ENCODE measurements around the gene FSCN2.

FSCN2 gene

DNA sequence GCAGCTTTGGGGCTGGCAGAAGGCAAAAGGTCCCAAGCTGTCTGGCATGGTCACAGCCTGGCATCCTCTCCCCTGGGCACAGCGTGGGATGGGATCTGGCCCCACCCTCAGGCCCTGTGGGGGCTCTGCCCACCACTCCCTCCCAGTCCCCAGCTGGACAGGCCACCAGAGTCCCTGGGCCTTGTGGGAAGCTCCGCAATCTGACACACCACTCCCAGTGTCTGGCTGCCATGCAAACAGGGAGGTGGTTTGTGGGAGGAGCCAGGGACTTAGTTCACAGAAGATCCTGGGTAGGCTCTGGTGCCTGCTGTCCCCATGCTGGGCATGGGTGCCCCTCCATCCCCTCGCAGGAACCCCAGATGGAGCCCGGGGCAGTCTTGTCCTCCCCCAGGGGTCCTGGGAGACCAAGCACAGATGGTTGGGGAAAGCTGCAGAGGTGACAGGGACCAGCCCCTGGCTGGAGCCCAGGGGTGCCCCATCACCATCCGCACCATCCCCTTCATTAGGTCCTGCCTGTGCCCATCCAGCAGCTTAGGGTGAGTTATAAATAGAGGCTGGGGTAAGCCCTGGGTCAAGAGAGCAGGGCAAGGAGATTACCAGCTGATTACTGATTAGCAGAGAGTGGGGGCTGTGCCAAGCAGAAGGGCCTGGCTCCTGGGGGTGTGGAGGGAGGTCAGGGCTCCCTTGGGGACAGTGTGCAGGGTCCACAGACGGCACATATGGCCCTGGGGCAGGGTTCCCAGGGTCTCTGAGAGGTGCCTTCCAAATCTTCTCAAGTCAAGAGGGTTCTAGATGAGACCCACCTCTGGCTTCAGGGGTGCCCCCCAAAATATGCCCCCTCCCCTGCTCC lies 6.2 kb downstream of the FSCN2 start:
- H3K4me1 ChIP-seq, result no peaks in the 10 kb centered on the region
- H3K9me3 ChIP-seq (ENCODE audit: control insufficient read depth, low read length), result no peaks in the 10 kb centered on the region
- H3K9ac ChIP-seq, result no peak overlapping the region
- no peaks in the 10 kb centered on the region for H3K36me3 ChIP-seq (ENCODE audit: control insufficient read depth, insufficient read depth, low read length)
- TF ChIP-seq, protein P1, sequence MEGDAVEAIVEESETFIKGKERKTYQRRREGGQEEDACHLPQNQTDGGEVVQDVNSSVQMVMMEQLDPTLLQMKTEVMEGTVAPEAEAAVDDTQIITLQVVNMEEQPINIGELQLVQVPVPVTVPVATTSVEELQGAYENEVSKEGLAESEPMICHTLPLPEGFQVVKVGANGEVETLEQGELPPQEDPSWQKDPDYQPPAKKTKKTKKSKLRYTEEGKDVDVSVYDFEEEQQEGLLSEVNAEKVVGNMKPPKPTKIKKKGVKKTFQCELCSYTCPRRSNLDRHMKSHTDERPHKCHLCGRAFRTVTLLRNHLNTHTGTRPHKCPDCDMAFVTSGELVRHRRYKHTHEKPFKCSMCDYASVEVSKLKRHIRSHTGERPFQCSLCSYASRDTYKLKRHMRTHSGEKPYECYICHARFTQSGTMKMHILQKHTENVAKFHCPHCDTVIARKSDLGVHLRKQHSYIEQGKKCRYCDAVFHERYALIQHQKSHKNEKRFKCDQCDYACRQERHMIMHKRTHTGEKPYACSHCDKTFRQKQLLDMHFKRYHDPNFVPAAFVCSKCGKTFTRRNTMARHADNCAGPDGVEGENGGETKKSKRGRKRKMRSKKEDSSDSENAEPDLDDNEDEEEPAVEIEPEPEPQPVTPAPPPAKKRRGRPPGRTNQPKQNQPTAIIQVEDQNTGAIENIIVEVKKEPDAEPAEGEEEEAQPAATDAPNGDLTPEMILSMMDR (IDR thresholded peaks at IDR 0.05), result no peak
- H3K79me2 ChIP-seq, result no peaks in the 10 kb centered on the region
- H3K4me3 ChIP-seq (ENCODE audit: low read depth, low read length), result no peak overlapping the region
- H3K4me2 ChIP-seq (ENCODE audit: low read length), result no peak overlapping the region
- no peak overlapping the region for H2AFZ ChIP-seq
- H3K27me3 ChIP-seq (ENCODE audit: control insufficient read depth, insufficient read depth, low read length), result no peaks in the 10 kb centered on the region
- no peak overlapping the region for H3K27ac ChIP-seq

DNA sequence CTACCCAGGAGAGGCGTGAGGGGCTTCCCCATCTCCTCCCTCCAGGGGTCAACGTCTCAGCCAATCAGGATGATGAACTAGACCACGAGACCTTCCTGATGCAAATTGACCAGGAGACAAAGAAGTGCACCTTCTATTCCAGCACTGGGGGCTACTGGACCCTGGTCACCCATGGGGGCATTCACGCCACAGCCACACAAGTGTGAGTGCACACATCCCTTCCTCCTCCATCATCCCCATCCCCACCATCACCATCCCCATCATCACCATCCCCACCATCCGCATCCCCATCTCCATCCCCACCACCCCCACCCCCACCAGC lies 6.8 kb downstream of the FSCN2 start:
- no peak overlapping the region for H3K9ac ChIP-seq
- H2AFZ ChIP-seq, result no peak overlapping the region
- H3K4me1 ChIP-seq, result no peaks in the 10 kb centered on the region
- H3K4me2 ChIP-seq (ENCODE audit: low read length), result no peak overlapping the region
- TF ChIP-seq, protein P1 (IDR thresholded peaks at IDR 0.05), result no peak
- no peaks in the 10 kb centered on the region for H3K27me3 ChIP-seq (ENCODE audit: control insufficient read depth, insufficient read depth, low read length)
- H3K79me2 ChIP-seq, result no peaks in the 10 kb centered on the region
- H3K27ac ChIP-seq, result no peak overlapping the region
- no peaks in the 10 kb centered on the region for H3K9me3 ChIP-seq (ENCODE audit: control insufficient read depth, low read length)
- H3K36me3 ChIP-seq (ENCODE audit: control insufficient read depth, insufficient read depth, low read length), result no peaks in the 10 kb centered on the region
- no peak overlapping the region for H3K4me3 ChIP-seq (ENCODE audit: low read depth, low read length)

DNA sequence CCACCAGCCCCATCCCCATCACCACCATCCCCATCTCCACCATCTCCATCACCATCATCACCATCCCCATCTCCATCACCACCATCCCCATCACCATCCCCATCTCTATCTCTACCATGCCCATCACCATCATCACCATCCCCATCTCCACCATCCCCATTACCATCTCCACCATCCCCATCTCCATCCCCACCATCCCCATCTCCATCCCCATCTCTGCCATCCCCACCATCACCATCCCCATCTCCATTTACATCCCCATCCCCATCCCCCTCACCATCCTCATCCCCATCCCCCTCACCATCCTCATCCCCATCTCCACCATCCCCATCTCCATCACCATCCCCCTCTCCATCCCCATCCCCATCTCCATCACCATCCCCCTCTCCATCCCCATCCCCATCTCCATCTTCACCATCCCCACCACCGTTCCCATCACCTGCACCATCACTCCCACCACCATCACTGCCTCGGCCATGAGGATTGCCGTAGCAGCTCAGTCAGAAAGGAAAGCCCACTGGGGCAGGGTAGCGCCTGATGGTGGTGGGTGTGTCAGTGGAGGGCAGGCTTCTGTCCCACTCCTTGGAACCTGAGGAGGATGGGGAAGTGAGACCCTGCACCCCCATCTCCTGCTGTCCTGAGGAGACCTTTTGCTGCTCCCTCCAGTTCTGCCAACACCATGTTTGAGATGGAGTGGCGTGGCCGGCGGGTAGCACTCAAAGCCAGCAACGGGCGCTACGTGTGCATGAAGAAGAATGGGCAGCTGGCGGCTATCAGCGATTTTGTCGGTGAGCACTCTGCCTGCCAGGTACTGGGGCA lies 7.5 kb downstream of the FSCN2 start:
- H3K9me3 ChIP-seq (ENCODE audit: control insufficient read depth, low read length), result no peaks in the 10 kb centered on the region
- H3K27me3 ChIP-seq (ENCODE audit: control insufficient read depth, insufficient read depth, low read length), result no peaks in the 10 kb centered on the region
- TF ChIP-seq, protein P1 (IDR thresholded peaks at IDR 0.05), result no peak
- H3K4me2 ChIP-seq (ENCODE audit: low read length), result no peak overlapping the region
- no peak overlapping the region for H2AFZ ChIP-seq
- H3K27ac ChIP-seq, result no peak overlapping the region
- H3K4me3 ChIP-seq (ENCODE audit: low read depth, low read length), result no peak overlapping the region
- H3K36me3 ChIP-seq (ENCODE audit: control insufficient read depth, insufficient read depth, low read length), result no peaks in the 10 kb centered on the region
- no peaks in the 10 kb centered on the region for H3K4me1 ChIP-seq
- no peak overlapping the region for H3K9ac ChIP-seq
- H3K79me2 ChIP-seq, result no peaks in the 10 kb centered on the region

DNA sequence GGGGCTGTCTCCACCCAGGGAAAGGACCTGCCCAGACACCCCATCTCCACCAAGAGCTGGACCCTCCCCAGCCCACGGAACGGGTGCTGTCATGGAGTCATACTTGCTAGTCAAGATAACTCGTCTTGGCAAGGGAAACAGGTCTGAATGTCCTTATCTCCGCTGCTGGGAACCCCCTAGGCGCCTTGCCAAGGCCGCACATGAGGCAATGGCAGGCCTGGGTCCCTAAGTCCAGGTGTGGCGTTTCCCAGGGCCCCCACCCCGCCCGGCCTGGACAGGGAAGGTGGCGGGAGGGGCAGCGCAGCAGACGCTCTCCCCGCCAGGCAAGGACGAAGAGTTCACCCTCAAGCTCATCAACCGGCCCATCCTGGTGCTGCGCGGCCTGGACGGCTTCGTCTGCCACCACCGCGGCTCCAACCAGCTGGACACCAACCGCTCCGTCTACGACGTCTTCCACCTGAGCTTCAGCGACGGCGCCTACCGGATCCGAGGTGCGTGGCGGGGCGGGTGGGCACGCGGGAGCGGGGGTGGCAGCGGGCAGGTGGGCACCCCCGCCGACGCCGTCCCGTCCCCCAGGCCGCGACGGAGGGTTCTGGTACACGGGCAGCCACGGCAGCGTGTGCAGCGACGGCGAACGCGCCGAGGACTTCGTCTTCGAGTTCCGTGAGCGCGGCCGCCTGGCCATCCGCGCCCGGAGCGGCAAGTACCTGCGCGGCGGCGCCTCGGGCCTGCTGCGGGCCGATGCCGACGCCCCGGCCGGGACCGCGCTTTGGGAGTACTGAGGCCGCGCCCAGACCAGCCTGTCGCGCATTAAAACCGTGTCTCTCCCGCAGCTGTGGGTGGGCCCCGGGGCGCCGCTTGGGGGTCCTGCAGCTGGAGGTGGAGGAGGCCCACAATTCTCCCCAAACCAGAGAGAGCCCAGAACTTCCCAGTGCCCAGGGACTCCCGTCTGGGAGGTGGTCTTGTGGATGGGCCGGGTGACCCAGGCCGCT lies 8.4 kb downstream of the FSCN2 start:
- H3K4me3 ChIP-seq (ENCODE audit: low read depth, low read length), result no peak overlapping the region
- no peaks in the 10 kb centered on the region for H3K4me1 ChIP-seq
- no peaks in the 10 kb centered on the region for H3K36me3 ChIP-seq (ENCODE audit: control insufficient read depth, insufficient read depth, low read length)
- H3K4me2 ChIP-seq (ENCODE audit: low read length), result no peak overlapping the region
- H3K27ac ChIP-seq, result no peak overlapping the region
- no peak overlapping the region for H3K9ac ChIP-seq
- H3K79me2 ChIP-seq, result no peaks in the 10 kb centered on the region
- no peaks in the 10 kb centered on the region for H3K27me3 ChIP-seq (ENCODE audit: control insufficient read depth, insufficient read depth, low read length)
- H2AFZ ChIP-seq, result no peak overlapping the region
- TF ChIP-seq, protein P1 (IDR thresholded peaks at IDR 0.05), result no peak
- no peaks in the 10 kb centered on the region for H3K9me3 ChIP-seq (ENCODE audit: control insufficient read depth, low read length)

All from parathyroid adenoma (tissue), 2 donors.